NCI-H1105 (cell line): Measurements from ENCODE around the gene LNP1.
A peak's percentile ranks its signal among the peaks of the same experiment; 100 is the strongest.
"Not testable (repeated sequence)": the region's sequence is repeated elsewhere in the genome, so short reads cannot be mapped to it uniquely, and the experiment has no call there.

Experiments
- DNase-seq: peaks from one replicate; lab custom pipeline; 2025; lab: John Stamatoyannopoulos, UW

The LNP1 gene

DNA sequence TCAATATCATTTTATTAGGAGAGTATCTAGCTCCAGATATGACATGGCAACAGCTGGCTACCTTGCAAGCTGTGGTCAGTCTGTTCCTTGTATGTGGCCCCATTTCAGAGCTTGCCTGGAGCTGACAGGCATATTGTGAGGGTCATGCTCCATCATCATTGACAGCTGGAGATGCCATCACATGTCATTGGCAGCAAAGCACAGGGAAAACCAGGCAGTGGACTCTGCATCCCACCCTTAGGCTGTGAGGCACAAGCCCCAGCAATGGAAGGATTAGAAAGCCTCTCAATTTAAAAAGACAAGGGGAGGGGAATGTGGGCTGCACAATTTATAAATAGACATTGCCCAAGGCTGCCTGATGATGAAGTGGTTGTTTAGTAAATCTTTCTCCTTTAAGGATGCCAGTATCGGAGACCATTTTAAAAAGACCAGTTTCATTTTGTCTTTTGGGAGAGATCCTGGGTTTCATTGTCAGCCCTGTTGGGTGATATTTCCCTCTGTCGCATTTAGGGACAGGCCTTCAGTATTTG lies 27.9 kb downstream of the LNP1 start:
- no peak for DNase-seq

DNA sequence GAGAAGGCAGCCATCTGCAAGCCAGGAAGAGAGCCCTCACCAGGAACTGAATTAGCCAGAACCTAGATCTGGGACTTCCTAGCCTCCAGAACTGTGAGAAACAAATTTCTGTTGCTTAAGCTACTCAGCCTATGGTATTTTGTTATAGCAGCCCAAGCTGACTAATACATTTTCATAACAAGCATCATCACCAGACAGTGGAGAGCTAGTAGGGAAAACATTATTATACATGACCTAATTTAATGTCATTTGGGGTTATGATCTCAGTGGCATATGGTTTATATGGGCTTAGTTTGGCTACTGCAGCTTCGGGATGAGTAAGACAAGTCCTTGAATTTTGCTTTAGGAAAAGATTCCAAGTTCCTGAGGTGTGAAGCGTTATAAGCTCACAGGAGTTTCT lies 35.6 kb downstream of the LNP1 start:
- DNase-seq: no peak

DNA sequence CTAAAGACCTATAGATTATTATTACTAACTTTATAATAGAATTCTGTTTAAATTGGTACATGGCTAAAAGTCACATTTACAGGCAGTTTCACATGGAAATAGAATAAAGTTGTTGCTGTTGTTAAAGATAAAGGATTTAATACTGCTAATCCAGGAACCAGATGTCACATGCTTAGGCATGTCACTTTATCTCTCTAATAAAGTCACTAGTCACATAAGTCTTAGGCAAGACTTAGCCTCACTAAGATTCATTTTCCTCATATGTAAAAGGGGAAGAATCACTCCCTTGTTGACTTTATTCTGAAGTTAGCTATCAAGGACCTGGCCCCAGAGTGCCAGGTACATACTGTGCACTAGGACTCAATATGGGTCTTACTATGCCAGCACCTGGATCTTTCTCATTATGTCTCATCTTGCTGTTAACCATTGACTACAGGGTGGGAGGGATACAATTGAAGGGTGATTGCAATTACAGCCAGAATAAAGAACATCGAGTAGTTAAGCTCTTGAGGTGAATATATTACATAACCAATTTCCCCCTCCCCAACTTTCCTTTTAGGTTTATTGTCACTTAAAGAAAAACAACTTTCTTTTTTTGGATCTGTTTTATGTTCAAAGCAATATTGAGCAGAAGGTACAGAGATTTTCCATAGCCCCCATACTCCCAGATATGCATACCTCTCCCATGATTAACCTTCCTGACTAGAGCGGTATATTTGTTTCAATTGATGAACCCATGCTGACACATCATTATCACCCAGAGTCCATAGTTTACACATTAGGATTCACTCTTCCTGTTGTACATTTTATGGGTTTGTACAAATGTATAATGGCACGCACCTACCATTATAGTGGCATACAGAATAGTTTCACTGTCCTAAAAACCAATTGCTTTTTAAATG lies 36.6 kb downstream of the LNP1 start:
- no peak for DNase-seq

DNA sequence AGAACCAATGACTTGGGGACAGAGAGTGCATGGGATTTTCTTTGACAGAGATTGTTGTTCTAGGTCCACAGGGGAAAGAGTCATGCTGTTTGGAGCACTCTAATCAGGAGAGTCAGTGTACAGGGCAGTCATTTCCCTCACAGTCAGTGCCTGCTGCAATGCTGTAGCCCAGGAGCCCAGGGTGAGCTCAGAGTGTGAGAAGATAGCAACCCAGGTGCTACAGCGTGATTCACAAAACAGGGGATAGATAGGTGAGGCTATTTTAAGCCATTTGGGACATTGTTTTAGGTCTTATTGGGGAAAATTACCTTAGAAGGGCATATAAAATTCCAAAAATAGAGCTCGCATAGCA lies 37.3 kb downstream of the LNP1 start:
- DNase-seq: no peak

DNA sequence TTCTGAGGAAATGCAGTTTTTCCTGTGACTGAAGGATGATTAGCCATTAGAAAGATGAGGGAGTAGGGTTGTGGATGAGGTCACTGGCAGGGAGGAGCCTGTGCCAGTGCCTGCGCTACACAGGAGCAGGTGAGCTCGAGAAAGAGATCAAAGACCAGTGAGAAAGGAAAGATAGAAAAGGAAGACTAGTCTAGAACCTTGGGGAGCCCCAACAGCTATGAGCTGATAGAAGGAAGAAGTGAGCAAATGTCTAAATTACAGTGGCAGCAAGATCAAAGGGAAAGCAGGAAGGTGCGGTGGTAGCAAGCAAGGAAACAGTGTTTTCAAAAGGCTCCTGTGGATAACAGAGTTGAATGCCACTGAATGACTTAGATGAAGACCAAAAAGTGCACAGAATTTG lies 39.6 kb downstream of the LNP1 start:
- no peak for DNase-seq

DNA sequence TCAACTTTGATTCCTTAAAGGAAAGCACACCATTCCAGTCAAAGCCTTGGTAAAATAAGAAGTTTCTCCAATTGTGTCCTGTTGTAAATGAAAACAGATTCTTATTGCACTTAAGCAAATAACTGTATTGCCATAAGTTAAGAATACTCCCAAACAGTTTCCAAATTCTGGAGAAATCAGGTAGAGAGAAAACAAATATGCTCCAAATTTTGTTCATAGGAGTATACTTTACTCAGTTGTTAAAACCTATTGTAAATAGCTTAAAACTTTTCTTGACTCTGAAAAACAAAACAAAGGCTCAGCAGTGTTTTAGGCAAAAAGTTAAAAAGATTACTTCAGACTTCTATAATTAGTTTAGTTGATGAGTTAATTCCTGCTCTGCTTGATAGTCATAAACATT lies 42.4 kb downstream of the LNP1 start:
- DNase-seq: no peak

DNA sequence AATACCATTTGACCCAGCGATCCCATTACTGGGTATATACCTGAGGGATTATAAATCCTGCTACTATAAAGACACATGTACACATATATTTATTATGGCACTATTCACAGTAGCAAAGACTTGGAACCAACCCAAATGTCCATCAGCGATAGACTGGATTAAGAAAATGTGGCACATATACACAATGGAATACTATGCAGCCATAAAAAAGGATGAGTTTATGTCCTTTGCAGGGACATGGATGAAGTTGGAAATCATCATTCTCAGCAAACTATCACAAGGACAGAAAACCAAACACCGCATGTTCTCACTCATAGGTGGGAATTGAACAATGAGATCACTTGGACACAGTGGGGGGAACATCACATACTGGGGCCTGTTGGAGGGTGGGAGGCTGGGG lies 45.7 kb downstream of the LNP1 start:
- DNase-seq: not testable (repeated sequence)

DNA sequence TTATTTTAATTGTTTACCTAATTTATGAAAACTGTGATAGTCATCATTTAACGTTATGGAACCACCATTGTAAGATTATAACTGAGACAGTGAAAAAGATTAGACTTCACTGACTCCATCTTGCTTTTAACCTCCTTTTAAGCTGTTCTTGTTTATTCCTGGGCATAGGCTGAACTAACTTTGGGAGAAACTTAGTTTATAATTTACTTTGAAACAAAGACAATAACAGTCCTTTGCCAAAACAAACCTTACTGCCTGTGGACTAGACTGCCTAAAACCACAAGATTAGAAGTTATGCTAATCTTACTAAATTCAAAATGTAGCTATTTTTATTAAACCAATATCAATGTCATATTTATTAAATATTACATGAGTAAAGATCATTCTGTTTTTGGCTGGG lies 46.7 kb downstream of the LNP1 start:
- no peak for DNase-seq

DNA sequence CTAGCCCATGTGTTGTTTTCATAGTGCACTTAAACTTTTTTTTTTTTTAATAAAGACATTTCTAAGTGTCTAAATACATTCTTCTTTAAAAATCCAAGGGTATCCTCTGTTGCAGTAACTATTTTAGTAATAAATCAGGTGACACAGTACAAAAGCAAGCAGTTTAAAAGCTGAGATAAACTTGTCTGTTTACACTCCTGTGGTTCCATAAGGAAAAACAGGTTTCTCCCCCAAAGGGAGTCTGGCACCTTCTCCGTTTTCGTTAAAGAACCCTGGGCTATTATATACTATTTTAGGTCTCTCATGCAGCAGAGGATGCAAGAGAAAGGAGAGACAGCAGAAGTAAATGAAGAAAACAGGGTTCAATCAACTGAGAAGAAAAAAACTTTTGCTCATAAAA lies 47.9 kb downstream of the LNP1 start:
- no peak for DNase-seq

DNA sequence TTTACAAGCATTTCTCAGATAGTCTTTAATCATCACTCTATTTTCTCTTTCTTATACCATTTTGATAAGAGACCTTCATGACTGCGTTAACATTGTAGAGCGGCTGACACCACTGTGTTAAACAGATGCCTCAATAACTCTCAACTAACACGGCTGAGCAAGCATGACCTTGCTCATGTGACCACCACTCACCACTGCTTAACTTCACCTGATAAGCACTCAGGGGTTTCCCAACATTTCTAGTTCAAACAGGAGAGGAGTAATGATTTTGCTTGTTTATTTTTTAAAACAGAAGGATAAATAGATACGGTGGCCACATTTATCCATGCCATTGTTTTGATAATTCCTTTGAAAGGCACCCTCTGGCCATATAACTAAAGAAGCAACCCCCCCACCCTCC lies 53.3 kb downstream of the LNP1 start:
- no peak for DNase-seq

DNA sequence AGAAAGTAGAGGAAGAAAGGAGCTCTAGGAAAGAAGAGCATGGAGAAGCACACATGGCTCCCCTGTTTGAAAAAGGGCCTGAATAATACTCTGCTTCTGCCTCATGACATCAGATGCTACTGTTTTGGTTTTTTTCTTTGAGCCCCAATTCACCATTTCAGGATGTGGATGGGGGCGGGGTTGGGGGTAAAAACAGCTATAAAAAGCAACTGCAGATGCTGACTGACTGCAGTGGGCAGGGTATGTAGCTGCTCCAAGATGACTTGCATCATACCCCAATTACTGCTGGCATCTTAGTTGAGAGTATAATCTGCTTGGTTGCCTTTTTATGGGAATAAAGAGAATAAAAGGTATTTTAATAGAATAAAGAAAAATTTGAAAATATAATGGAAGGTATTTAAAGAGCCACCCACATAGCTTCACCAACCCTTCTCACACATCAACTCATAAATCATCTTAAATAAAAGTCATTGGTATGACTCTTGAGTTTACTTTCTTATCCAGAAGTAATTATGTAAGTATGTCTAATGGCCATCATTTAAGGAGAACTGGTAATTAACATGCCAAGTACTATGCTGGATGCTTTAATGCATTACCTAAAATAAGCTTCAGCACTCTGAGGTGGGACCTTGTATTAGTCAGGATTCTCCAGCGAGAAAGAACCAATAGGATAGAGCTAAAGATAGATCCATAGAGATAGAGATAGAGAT lies 54.7 kb downstream of the LNP1 start:
- DNase-seq: no peak

DNA sequence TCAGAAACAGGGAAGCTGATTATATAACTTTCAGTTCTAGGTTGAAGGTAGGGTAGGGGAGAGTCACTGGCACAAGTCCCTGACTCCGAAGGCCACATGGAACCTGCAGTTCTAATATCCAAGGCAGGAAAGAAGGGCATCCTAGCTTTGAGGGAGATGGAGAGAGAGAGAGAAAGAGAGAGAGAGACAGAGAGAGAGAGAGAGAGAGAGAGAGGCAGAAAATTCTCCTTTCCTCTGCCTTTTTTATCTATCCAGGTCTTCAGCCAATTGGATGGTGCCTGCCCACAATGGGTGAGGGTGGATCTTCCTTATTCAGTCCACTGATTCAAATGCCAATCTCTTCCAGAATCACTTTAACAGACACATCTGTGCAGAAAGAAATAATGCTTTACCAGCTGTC lies 55.4 kb downstream of the LNP1 start:
- no peak for DNase-seq

DNA sequence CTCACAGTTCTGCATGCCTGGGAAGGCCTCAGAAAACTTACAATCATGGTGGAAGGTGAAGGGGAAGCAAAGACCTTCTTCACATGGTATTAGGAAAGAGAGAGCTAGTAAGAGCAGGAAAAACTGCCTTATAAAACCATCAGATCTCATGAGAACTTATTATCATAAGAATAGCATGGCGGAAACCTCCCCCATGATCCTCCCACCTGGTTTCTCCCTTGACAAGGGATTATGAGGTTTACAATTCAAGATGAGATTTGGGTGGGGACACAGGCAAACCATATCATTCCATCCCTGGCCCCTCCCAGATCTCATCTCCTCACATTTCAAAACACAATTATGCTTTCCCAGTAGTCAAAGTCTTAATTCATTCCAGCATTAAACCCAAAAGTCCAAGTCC lies 56.5 kb downstream of the LNP1 start:
- no peak for DNase-seq

DNA sequence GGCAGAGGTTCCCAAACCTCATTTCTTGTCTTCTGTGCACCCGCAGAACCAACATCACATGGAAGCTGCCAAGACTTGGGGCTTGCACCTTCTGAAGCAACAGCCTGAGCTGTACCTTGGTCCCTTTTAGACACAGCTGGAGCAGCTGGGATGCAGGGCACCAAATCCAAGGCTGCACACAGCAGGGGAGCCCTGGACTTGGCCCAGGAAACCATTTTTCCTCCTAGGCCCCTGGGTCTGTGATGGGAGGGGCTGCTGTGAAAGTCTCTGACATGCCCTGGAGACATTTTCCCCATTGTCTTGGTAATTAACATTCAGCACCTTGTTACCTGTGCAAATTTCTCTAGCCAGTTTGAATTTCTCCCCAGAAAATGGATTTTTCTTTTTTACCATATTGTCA lies 57.5 kb downstream of the LNP1 start:
- DNase-seq: no peak

DNA sequence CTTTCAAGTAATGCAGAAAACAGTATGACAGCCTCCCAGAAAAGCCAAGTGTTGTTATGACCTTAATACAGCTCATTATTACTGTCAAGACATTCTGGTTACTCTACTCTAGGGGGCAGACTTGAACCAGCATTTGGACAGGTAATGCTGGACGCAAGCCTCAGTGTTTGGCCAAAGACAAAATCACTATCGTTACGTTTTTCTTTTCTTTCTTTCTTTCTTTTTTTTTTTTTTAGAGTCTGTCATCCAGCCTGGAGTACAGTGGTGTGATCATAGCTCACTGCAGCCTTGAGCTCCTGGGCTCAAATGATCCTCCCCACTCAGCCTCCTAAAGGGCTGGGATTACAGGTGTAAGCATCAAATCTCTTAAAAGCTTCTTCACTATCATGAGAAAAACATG lies 61.7 kb downstream of the LNP1 start:
- DNase-seq: peak; percentile 33

DNA sequence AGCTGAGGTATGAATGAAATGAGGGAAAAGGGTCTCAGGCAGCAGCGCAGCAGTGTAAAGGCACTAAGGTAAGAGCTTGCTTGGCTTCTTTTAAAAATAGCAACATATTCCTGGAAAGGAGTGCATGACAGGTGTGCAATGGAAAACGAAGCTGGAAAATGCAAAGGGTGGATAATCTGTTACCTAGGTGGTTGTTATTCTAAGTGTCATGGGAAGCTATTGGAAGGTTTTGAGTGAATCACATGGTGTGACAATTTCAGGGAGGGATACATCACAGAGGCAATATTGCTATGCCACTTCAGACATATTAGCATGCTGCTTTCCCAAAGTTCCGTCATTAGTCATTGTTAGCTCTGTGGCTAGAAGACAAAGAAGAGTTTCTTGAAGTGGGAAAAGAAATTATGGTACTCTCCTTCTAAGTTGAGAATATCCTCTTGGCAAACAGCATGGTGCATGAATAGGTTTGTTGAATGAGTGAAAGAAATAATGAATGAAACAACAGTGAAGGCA lies 62.4 kb downstream of the LNP1 start:
- no peak for DNase-seq

DNA sequence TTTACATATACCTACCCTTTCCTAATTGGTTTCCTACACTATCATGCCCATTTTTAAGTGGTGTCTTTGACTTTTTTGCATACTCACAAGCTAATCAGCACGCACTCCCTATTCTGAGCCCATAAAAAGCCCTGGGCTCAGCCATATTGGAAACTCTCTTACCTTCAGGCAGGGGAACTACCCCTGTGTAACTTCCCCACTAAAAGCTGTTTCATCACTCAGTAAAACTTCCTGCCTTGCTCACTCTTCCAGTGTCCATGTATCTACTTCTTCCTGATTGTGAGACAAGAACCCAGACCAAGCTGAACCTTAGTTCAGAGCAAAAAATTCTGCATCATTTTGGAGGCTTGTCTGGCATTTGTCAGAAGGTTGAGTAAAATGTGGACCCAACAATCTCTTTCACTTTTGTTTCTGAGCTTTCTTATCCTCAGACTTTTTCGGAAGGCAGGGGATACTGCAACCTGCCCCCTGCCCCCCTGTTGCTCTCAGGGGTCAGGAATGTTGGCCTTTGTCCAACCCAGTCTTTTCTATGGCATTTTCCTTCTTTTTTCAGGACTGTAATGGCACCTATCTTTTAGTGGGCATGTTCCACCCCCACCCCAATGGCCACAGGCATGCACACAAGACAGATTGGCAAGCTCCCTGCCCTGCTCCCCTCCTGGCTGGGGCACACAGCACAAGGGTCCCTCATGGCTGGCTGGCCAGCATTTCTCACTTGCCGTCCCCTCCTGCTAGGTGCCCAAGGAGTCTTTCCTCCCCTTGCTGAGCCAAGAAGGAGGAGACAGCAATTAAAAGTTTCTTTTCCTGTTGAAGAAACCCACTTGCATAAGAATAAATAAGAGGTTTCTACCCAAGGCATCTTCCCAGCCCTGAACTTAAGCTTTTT lies 64.8 kb downstream of the LNP1 start:
- no peak for DNase-seq

DNA sequence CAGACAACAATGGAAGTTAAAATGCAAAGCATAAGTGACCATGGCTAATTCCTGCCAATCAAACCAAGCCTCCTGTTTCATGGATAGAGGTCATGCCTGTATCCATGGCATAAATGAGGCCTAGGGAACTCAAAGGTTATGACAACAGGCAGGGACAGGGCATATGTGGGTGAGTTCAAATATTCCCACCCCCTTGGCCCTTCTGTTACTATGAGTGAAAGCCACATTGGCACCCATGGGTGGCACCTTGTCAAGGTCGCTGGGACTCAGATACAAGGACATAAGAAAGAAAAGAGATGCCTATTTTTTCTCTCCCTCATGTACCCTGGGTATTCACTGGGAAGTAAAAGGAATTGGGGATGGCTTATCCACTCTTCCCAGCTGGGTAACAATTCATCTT lies 65.8 kb downstream of the LNP1 start:
- DNase-seq: no peak

DNA sequence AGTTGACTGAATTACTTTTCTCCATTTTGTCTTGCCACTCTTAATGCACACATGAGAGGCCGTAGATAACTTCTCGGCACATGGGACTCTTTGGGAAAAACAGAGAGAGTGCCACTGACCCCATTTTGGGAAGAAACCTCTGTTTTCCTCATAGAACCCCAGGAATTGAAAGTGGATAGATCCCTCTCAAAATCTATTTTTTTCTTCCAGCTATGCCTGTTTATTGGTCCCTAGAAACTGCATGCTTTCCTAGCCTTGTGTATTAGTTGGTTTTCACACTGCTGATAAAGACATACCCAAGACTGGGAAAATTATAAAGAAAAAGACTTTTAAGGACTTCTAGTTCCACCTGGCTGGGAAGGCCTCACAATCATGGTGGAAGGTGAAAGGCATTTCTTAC lies 67.3 kb downstream of the LNP1 start:
- DNase-seq: no peak

DNA sequence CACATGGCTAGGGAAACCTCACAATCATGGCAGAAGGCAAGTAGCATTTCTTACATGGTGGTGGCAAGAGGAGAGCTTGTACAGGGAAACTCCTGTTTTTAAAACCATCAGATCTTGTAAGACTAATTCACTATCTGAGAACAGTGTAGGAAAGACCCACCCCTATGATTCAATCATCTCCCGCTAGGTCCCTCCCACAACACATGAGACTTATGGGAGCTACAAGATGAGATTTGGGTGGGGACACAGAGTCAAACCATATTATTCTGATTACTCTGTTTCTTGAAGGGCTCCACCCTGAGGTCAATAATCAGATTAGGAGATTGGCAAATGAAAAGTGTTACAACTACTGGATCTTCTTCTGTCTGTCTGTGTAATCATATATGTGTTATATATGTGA lies 69.6 kb downstream of the LNP1 start:
- DNase-seq: no peak

DNA sequence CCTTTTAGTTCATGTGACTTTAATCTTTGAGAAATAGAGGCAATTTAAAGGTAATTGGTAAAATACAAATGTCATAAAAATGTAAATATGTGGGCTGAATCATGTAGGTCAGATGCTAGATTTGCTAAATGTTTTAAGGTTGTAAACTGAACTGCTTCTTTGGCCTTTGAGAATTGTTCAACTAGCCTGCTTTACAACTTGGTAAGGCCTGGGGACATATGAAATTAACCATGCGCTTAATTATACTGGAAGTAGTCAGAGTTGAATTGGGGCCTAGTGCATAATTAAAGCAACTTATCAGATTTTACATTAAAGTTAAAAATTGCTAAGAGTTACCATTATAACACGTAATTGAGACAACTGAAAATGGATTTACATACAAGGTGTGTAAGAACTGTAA lies 70.1 kb downstream of the LNP1 start:
- no peak for DNase-seq

DNA sequence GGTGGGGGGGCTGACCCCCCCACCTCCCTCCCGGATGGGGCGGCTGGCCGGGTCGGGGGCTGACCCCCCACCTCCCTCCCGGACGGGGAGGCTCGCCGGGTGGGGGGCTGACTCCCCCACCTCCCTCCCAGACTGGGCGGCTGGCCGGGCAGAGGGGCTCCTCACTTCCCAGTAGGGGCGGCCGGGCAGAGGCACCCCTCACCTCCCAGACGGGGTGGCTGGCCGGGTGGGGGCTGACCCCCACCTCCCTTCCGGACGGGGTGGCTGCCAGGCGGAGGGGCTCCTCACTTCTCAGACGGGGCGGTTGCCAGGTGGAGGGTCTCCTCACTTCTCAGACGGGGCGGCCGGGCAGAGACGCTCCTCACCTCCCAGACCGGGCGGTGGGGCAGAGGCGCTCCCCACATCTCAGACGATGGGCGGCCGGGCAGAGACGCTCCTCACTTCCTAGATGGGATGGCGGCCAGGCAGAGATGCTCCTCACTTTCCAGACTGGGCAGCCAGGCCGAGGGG lies 76.6 kb downstream of the LNP1 start:
- not testable (repeated sequence) for DNase-seq
